Natural killer cell (primary cell): ENCODE measurements around the gene ADGRF1. TPM values are rescaled to one million over a fixed set of nuclear protein-coding genes. Genes with fewer than 3 reads are reported as not detected.

Experiments
- ATAC-seq, 3 donors: fragments of 150-1000 bp in 2 of 3; fragments of 200-7000 bp in 1 of 3; cut with Tn5 transposase; 1 replicate in 1 of 3; 2 replicates in 2 of 3; pipeline ENCODE4 v1.10.0; 2021; ENCODE audit warnings: mild to moderate bottlenecking in 2 of 3, moderate library complexity in 2 of 3
- DNase-seq, 2 donors: peaks; one replicate each; pipeline versions ENCODE4 v3.0.0 to v3.0.0-alpha.2; 2013 to 2021; ENCODE audit warnings: mixed read lengths in 1 of 2
- H3K27ac ChIP-seq: one replicate; pipeline ENCODE4 v1.5.1; 2013; ENCODE audit warnings: mild to moderate bottlenecking, low read length
- H3K27me3 ChIP-seq: one replicate; pipeline ENCODE4 v1.6.1; 2013; ENCODE audit warnings: low read length; ENCODE audit not compliant: control insufficient read depth, insufficient read depth
- H3K36me3 ChIP-seq: one replicate; pipeline ENCODE4 v1.6.1; 2013; ENCODE audit warnings: low read length; ENCODE audit not compliant: control insufficient read depth, insufficient read depth
- H3K4me1 ChIP-seq: one replicate; pipeline ENCODE4 v1.6.1; 2013; ENCODE audit warnings: low read length; ENCODE audit not compliant: control insufficient read depth, insufficient read depth
- H3K4me3 ChIP-seq: one replicate; pipeline ENCODE4 v1.5.1; 2013; ENCODE audit warnings: low read length
- H3K9me3 ChIP-seq: one replicate; pipeline ENCODE4 v1.6.1; 2013; ENCODE audit warnings: low read length; ENCODE audit not compliant: control insufficient read depth, insufficient read depth
- H3K27ac Mint-ChIP-seq, 2 donors: one replicate each; pipeline ENCODE4 v1.8.0; 2022; ENCODE audit warnings: mild to moderate bottlenecking in 2 of 2, mixed read lengths in 2 of 2, moderate library complexity in 1 of 2
- H3K27me3 Mint-ChIP-seq, 2 donors: one replicate each; pipeline ENCODE4 v1.8.0; 2022; ENCODE audit warnings: low read depth in 2 of 2, mixed read lengths in 2 of 2
- H3K36me3 Mint-ChIP-seq: one replicate; pipeline ENCODE4 v1.8.0; 2022; ENCODE audit warnings: mixed read lengths
- H3K4me1 Mint-ChIP-seq, 2 donors: one replicate each; pipeline ENCODE4 v1.8.0; 2022; ENCODE audit warnings: mixed read lengths in 2 of 2
- H3K4me3 Mint-ChIP-seq: one replicate; pipeline ENCODE4 v1.8.0; 2022; ENCODE audit warnings: mild to moderate bottlenecking, moderate library complexity, mixed read lengths
- H3K9me3 Mint-ChIP-seq, 2 donors: one replicate each; pipeline ENCODE4 v1.8.0; 2022; ENCODE audit warnings: mixed read lengths in 2 of 2
- CTCF ChIP-seq: fragments of 200-600 bp; IDR thresholded peaks from one replicate; pipeline ENCODE4 v1.8.0; 2022; ENCODE audit warnings: antibody characterized with exemption
- WGBS: methylation state at CpG from one replicate; pipeline ENCODE4 v1.1.7; 2013; ENCODE audit warnings: missing lambda C conversion rate; ENCODE audit not compliant: insufficient coverage; 5-methylcytosine and 5-hydroxymethylcytosine counted together
- intact Hi-C: fragments of 100-400 bp; cut with micrococcal nuclease; formaldehyde crosslinking; loops from one replicate; pipeline ENCODE4 v1.14.2; 2022
- total RNA-seq, 4 donors: library from RNA; stranded (reverse); fragments of 120-200 nt in 1 of 4; gene quantifications; one replicate each; pipeline versions ENCODE4 v1.2.3 to v1.2.4, GENCODE V29; 2013 to 2022

The ADGRF1 gene
- total RNA-seq, 3 donors from 2014 or later (not counting 1 experiment from before 2014, with no cell fraction given): not detected

GRCh38 chr6:47023573-47023972 is 18.6 kb downstream of the ADGRF1 start:
- 33% methylated on average over 1 of the region's 1 CpG for WGBS
- intact Hi-C loops: no loop called here
- Histone ChIP-seq H3K4me1 (no peaks in the 10 kb centered on the region), H3K4me3 (no peak overlapping the region), H3K36me3 (no peaks in the 10 kb centered on the region), H3K27ac (no peak overlapping the region), H3K27me3 (no peaks in the 10 kb centered on the region), H3K9me3 (no peaks in the 10 kb centered on the region)
- Mint-ChIP-seq H3K4me1 (no peaks in the 10 kb centered on the region), H3K27ac (no peak overlapping the region), H3K9me3 (no peaks in the 10 kb centered on the region), H3K36me3 (no peaks in the 10 kb centered on the region), H3K4me3 (no peak overlapping the region), H3K27me3 (peaks cover 0 to 7% of the 10 kb centered on the region in 2 donors)
- no peak for DNase-seq
- TF ChIP-seq CTCF: no peak
- no peak for ATAC-seq

- 91% methylated on average over 3 of the region's 3 CpGs for WGBS
- ATAC-seq: no peak
- no peaks in the 10 kb centered on the region for H3K9me3 Mint-ChIP-seq
Observed at GRCh38 chr6:47022191-47022590, 19.9 kb downstream of the ADGRF1 start.

GRCh38 chr6:47019941-47020340 is 22.2 kb downstream of the ADGRF1 start:
- no peak overlapping the region for H3K27ac ChIP-seq
- no peak overlapping the region for H3K4me3 ChIP-seq
- no peak for DNase-seq
- no peak for ATAC-seq
- H3K9me3 Mint-ChIP-seq: no peaks in the 10 kb centered on the region
- H3K4me1 ChIP-seq: no peaks in the 10 kb centered on the region
- no peaks in the 10 kb centered on the region for H3K9me3 ChIP-seq
- peaks cover 0 to 7% of the 10 kb centered on the region in 2 donors for H3K27me3 Mint-ChIP-seq
- H3K36me3 Mint-ChIP-seq: no peaks in the 10 kb centered on the region
- no peak for TF ChIP-seq CTCF
- WGBS: 96% methylated on average over 5 of the region's 5 CpGs
- no peaks in the 10 kb centered on the region for H3K27me3 ChIP-seq
- no peak overlapping the region for H3K27ac Mint-ChIP-seq
- intact Hi-C loops: no loop called here
- no peak overlapping the region for H3K4me3 Mint-ChIP-seq
- no peaks in the 10 kb centered on the region for H3K4me1 Mint-ChIP-seq
- H3K36me3 ChIP-seq: no peaks in the 10 kb centered on the region

More at GRCh38 chr6:47022191-47022590, 19.9 kb downstream of the ADGRF1 start:
- Histone ChIP-seq H3K27me3 (no peaks in the 10 kb centered on the region), H3K9me3 (no peaks in the 10 kb centered on the region), H3K4me3 (no peak overlapping the region), H3K36me3 (no peaks in the 10 kb centered on the region), H3K27ac (no peak overlapping the region), H3K4me1 (no peaks in the 10 kb centered on the region)
- H3K4me3 Mint-ChIP-seq: no peak overlapping the region
- no peaks in the 10 kb centered on the region for H3K4me1 Mint-ChIP-seq
- intact Hi-C loops: no loop called here
- no peak overlapping the region for H3K27ac Mint-ChIP-seq
- no peaks in the 10 kb centered on the region for H3K36me3 Mint-ChIP-seq
- H3K27me3 Mint-ChIP-seq: peaks cover 0 to 7% of the 10 kb centered on the region in 2 donors
- no peak for DNase-seq
- TF ChIP-seq CTCF: no peak

GRCh38 chr6:47016909-47017308 is 25.2 kb downstream of the ADGRF1 start:
- no peak for DNase-seq
- no peak for ATAC-seq
- H3K27me3 ChIP-seq: no peaks in the 10 kb centered on the region
- H3K9me3 ChIP-seq: no peaks in the 10 kb centered on the region
- H3K4me3 ChIP-seq: no peak overlapping the region
- intact Hi-C loops: no loop called here
- no peaks in the 10 kb centered on the region for H3K36me3 Mint-ChIP-seq
- peaks cover 0 to 2% of the 10 kb centered on the region in 2 donors for H3K27me3 Mint-ChIP-seq
- no peaks in the 10 kb centered on the region for H3K36me3 ChIP-seq
- H3K27ac ChIP-seq: no peak overlapping the region
- no peak overlapping the region for H3K4me3 Mint-ChIP-seq
- 97% methylated on average over 2 of the region's 2 CpGs for WGBS
- H3K4me1 Mint-ChIP-seq: no peaks in the 10 kb centered on the region
- TF ChIP-seq CTCF: no peak
- peaks cover 2 to 6% of the 10 kb centered on the region in 2 donors for H3K9me3 Mint-ChIP-seq
- no peak overlapping the region for H3K27ac Mint-ChIP-seq
- no peaks in the 10 kb centered on the region for H3K4me1 ChIP-seq
